T-cell (primary cell): ENCODE results near the gene MCM9. TPM values are rescaled to one million over a fixed set of nuclear protein-coding genes. Genes with fewer than 3 reads are reported as not detected.

Source experiments
- ATAC-seq, 4 experiments: fragments of 200-7000 bp in 3 of 4; fragments of 150-1000 bp in 1 of 4; cut with Tn5 transposase; replicated peaks in 1 of 4; 1 replicate in 3 of 4; 2 replicates in 1 of 4; pipeline ENCODE4 v1.10.0; 2021; ENCODE audit warnings: moderate library complexity in 3 of 4, mild to moderate bottlenecking in 2 of 4, moderate number of reproducible peaks in 1 of 4
- CTCF ChIA-PET, 2 donors: fragments of 300-600 bp; sonication (Branson Sonifier 250); formaldehyde crosslinking; loops; one replicate each; lab custom pipeline; 2022; ENCODE audit warnings: antibody characterized with exemption in 2 of 2; lab: Charles Lee
- POLR2A ChIA-PET, 2 donors: fragments of 300-600 bp; sonication (Branson Sonifier 250); formaldehyde crosslinking; loops; one replicate each; lab custom pipeline; 2022; ENCODE audit warnings: antibody characterized with exemption in 2 of 2; lab: Charles Lee
- DNase-seq, 35 experiments: peaks; one replicate each; pipeline versions ENCODE4 v3.0.0 to v3.0.0-alpha.2; 2013 to 2023
- H3K27ac ChIP-seq: one replicate; pipeline ENCODE4 v1.5.1; 2013; ENCODE audit warnings: low read length
- H3K27me3 ChIP-seq, 2 experiments: replicated peaks in 1 of 2; 1 replicate in 1 of 2; 2 replicates in 1 of 2; pipeline versions ENCODE4 v1.6.1 to v1.7.0; 2013; ENCODE audit warnings: low read length in 1 of 2, mixed read lengths in 1 of 2; ENCODE audit not compliant: control insufficient read depth in 2 of 2, insufficient read depth in 2 of 2; ENCODE audit errors: extremely low read depth in 1 of 2
- H3K36me3 ChIP-seq, 2 donors: 1 replicate in 1 of 2; 2 replicates in 1 of 2; pipeline versions ENCODE4 v1.6.1 to v1.7.0; 2013; ENCODE audit warnings: low read length in 1 of 2; ENCODE audit not compliant: control insufficient read depth in 2 of 2, insufficient read depth in 1 of 2; ENCODE audit errors: extremely low read depth in 1 of 2
- H3K4me1 ChIP-seq, 2 experiments: 1 replicate in 1 of 2; 2 replicates in 1 of 2; pipeline versions ENCODE4 v1.6.1 to v1.7.0; 2013; ENCODE audit warnings: low read length in 2 of 2, mixed read lengths in 1 of 2; ENCODE audit not compliant: insufficient read depth in 2 of 2, control insufficient read depth in 1 of 2; ENCODE audit errors: extremely low read depth in 1 of 2
- H3K4me3 ChIP-seq, 2 donors: 1 replicate in 1 of 2; 2 replicates in 1 of 2; pipeline versions ENCODE4 v1.5.1 to v1.7.0; 2013; ENCODE audit warnings: mild to moderate bottlenecking in 2 of 2, low read length in 1 of 2, moderate library complexity in 1 of 2; ENCODE audit not compliant: control insufficient read depth in 1 of 2; ENCODE audit errors: extremely low read depth in 1 of 2
- H3K9me3 ChIP-seq: 2 replicates; pipeline ENCODE4 v1.7.0; 2013
- H3K27ac Mint-ChIP-seq, 2 donors: one replicate each; pipeline ENCODE4 v1.8.0; 2020 to 2021; ENCODE audit warnings: mild to moderate bottlenecking in 2 of 2, mixed read lengths in 2 of 2
- H3K27me3 Mint-ChIP-seq, 2 donors: one replicate each; pipeline ENCODE4 v1.8.0; 2021 to 2022; ENCODE audit warnings: mixed read lengths in 2 of 2
- H3K36me3 Mint-ChIP-seq: one replicate; pipeline ENCODE4 v1.8.0; 2021; ENCODE audit warnings: mixed read lengths
- H3K4me1 Mint-ChIP-seq, 3 donors: one replicate each; pipeline ENCODE4 v1.8.0; 2020 to 2022; ENCODE audit warnings: mixed read lengths in 3 of 3, mild to moderate bottlenecking in 1 of 3
- H3K4me3 Mint-ChIP-seq, 3 donors: one replicate each; pipeline ENCODE4 v1.8.0; 2020 to 2022; ENCODE audit warnings: mild to moderate bottlenecking in 3 of 3, mixed read lengths in 3 of 3, moderate library complexity in 3 of 3
- H3K9me3 Mint-ChIP-seq, 3 donors: one replicate each; pipeline ENCODE4 v1.8.0; 2020 to 2022; ENCODE audit warnings: mixed read lengths in 3 of 3
- WGBS: methylation state at CpG from one replicate; pipeline ENCODE4 v1.1.5; 2013; ENCODE audit warnings: missing lambda C conversion rate; ENCODE audit not compliant: insufficient coverage; 5-methylcytosine and 5-hydroxymethylcytosine counted together
- total RNA-seq, 35 experiments: library from RNA in 6 of 35; stranded (reverse) in 6 of 35; fragments of 120-200 nt in 1 of 35; gene quantifications; one replicate each; pipeline versions ENCODE4 v1.2.1 to v1.2.4 and lab custom pipeline; 2013 to 2026

MCM9 gene
- total RNA-seq, 5 donors from 2014 or later (not counting 1 experiment from before 2014, with no cell fraction given) = 27.9 to 34.8 (median 31.4) TPM

DNA sequence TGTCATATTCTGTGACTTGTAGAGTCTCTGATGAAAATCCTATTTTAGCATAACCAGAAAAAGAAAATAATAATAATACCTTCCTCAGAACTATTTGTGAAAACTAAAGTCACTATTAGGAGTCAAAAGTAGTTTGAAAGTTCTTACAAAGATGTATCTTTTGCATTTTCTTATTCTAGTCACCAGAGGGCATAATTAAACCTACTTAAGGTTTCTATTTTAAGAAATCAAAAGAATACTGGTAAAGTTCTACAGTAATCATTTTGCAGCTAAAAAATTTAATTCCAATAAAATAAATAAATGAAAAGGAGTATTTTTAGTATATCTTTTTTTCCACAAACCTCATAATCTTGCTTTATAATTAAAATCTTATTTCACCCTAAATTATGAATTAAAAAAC, 28.0 kb upstream of the MCM9 start:
- H3K4me1 ChIP-seq = no peaks in the 10 kb centered on the region
- Mint-ChIP-seq H3K27ac (no peak overlapping the region), H3K36me3 (no peaks in the 10 kb centered on the region), H3K27me3 (no peaks in the 10 kb centered on the region), H3K4me3 (no peak overlapping the region), H3K9me3 (no peaks in the 10 kb centered on the region), H3K4me1 (peaks cover 0 to 4% (median 2%) of the 10 kb centered on the region in 3 donors)
- no peaks in the 10 kb centered on the region for H3K36me3 ChIP-seq
- H3K4me3 ChIP-seq = no peak overlapping the region
- no peak overlapping the region for H3K27ac ChIP-seq
- CTCF ChIA-PET = interaction anchor here (0.7 to 5.6 kb wide), 7 partner anchors 9 to 406 kb away, joined by 3 to 111 read pairs (median 3); no protein-coding TSS in a partner anchor
- no peaks in the 10 kb centered on the region for H3K27me3 ChIP-seq
- POLR2A ChIA-PET = interaction anchor here in 1 of 2 donors (0.5 kb wide), 1 partner anchor 357 kb away, joined by 5 read pairs; no protein-coding TSS in a partner anchor
- no peaks in the 10 kb centered on the region for H3K9me3 ChIP-seq
- ATAC-seq (no peak), DNase-seq (peak in 1 of 35 experiments; percentile 19)

DNA sequence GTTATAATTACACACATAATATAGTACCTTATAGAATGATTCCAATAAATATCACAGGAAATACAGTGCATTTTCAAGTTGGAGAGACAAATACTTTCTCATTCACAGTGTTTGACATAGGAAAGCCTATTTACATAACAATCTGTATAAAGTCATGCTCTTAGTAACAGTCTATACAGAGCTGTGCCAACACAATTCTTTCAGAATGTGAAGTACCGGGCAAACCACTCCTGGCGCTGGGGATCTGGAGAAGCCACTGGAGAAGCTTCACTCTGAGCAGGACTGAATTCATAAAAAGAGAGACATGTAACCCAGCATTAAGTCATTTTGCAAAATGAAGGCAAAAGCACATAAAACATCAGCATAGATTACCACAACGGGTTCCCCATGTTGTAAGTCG, 24.9 kb upstream of the MCM9 start:
- no peaks in the 10 kb centered on the region for H3K36me3 ChIP-seq
- Mint-ChIP-seq H3K36me3 (no peaks in the 10 kb centered on the region), H3K27ac (no peak overlapping the region), H3K4me1 (peaks cover 0 to 4% (median 2%) of the 10 kb centered on the region in 3 donors), H3K9me3 (no peaks in the 10 kb centered on the region), H3K27me3 (no peaks in the 10 kb centered on the region), H3K4me3 (no peak overlapping the region)
- H3K27me3 ChIP-seq = no peaks in the 10 kb centered on the region
- H3K27ac ChIP-seq = no peak overlapping the region
- no peaks in the 10 kb centered on the region for H3K4me1 ChIP-seq
- DNase-seq = no peak
- WGBS = 100% methylated on average over 1 of the region's 4 CpGs
- H3K9me3 ChIP-seq = no peaks in the 10 kb centered on the region
- POLR2A ChIA-PET = no interaction called here
- CTCF ChIA-PET = interaction anchor here (0.6 to 2.5 kb wide), 4 partner anchors 9 to 150 kb away, joined by 3 to 16 read pairs (median 4); no protein-coding TSS in a partner anchor
- no peak overlapping the region for H3K4me3 ChIP-seq
- no peak for ATAC-seq

DNA sequence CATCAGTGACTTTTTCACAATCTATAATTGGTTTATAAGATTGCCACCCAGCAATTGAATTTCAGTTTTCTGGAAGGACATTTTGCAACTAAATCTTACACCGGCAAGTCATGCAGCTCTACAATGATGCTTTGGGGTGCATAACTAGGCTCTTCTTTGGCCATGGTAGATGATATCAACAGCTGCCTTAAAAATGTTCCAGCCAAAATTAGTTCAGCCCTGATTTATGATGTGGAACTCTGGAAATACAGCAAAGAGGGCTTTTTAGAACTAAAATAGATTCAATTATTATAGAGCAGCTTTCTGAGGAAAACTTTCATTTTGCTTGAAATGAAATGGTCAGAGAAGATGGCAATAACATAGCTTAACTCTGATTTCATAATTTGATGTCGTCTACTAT, 18.4 kb upstream of the MCM9 start:
- Mint-ChIP-seq H3K27me3 (no peaks in the 10 kb centered on the region), H3K9me3 (peaks cover 0 to 24% (median 8%) of the 10 kb centered on the region in 3 donors), H3K4me3 (no peak overlapping the region), H3K27ac (no peak overlapping the region), H3K36me3 (no peaks in the 10 kb centered on the region), H3K4me1 (no peaks in the 10 kb centered on the region)
- ChIA-PET POLR2A (no interaction called here), CTCF (no interaction called here)
- Histone ChIP-seq H3K27ac (no peak overlapping the region), H3K4me1 (no peaks in the 10 kb centered on the region), H3K36me3 (no peaks in the 10 kb centered on the region), H3K4me3 (no peak overlapping the region), H3K27me3 (no peaks in the 10 kb centered on the region), H3K9me3 (no peaks in the 10 kb centered on the region)
- WGBS = 92% methylated on average over 1 of the region's 2 CpGs
- ATAC-seq = no peak
- no peak for DNase-seq

DNA sequence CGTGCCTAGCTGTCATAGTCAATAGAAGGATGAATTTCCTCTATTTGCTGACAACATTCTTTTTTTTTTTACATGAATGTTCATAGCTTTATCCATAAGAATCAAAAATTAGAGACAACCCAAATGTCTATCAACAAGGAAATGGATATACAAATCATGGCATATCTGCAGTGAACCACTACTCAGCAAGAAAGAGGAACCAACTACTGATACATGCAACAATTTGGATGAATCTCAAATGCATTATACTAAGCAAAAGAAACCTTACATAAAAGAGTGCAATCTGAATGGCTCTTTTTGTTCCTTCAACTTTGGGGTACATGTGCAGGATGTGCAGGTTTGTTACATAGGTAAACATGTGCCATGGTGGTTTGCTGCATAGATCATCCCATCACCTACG, 17.7 kb upstream of the MCM9 start:
- CTCF ChIA-PET = no interaction called here
- no peaks in the 10 kb centered on the region for H3K36me3 Mint-ChIP-seq
- no peaks in the 10 kb centered on the region for H3K9me3 ChIP-seq
- H3K4me3 Mint-ChIP-seq = no peak overlapping the region
- H3K27ac Mint-ChIP-seq = no peak overlapping the region
- no CpG with 5 or more reads among the region's 2 CpGs for WGBS
- no peaks in the 10 kb centered on the region for H3K36me3 ChIP-seq
- no peaks in the 10 kb centered on the region for H3K27me3 Mint-ChIP-seq
- H3K9me3 Mint-ChIP-seq = peaks cover 0 to 25% (median 8%) of the 10 kb centered on the region in 3 donors
- H3K27me3 ChIP-seq = no peaks in the 10 kb centered on the region
- ATAC-seq = no peak
- DNase-seq = no peak
- H3K4me1 ChIP-seq = no peaks in the 10 kb centered on the region
- no peaks in the 10 kb centered on the region for H3K4me1 Mint-ChIP-seq
- H3K4me3 ChIP-seq = no peak overlapping the region
- POLR2A ChIA-PET = no interaction called here
- H3K27ac ChIP-seq = no peak overlapping the region

DNA sequence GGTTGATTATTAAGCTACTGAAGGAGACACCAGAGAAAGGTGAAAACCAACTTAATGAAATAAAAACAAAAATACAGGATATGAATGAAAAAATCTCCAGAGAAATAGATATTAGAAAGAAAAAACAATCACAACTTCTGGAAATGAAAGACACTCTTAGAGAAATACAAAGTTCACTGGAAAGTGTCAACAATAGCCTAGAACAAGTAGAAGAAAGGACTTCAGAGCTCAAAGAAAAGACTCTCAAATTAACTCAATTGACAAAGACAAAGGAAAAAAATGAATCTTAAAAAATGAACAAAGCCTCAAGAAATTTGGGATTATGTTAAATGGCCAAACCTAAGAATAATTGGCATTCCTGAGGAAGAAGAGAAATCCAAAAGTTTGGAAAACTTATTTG, 10.3 kb upstream of the MCM9 start:
- Histone ChIP-seq H3K36me3 (peaks cover 0 to 5% of the 10 kb centered on the region in 2 donors), H3K4me3 (no peak overlapping the region), H3K27ac (no peak overlapping the region), H3K27me3 (no peaks in the 10 kb centered on the region), H3K4me1 (no peaks in the 10 kb centered on the region), H3K9me3 (peaks cover 2% of the 10 kb centered on the region)
- H3K27me3 Mint-ChIP-seq = no peaks in the 10 kb centered on the region
- DNase-seq (no peak), ATAC-seq (no peak)
- H3K4me1 Mint-ChIP-seq = no peaks in the 10 kb centered on the region
- ChIA-PET CTCF (interaction anchor here in 1 of 2 donors (0.6 kb wide), 1 partner anchor 165 kb away, joined by 3 read pairs; no protein-coding TSS in a partner anchor), POLR2A (interaction anchor here in 1 of 2 donors (0.6 kb wide), 1 partner anchor 17 kb away, joined by 5 read pairs; no protein-coding TSS in a partner anchor)
- no peak overlapping the region for H3K4me3 Mint-ChIP-seq
- H3K27ac Mint-ChIP-seq = no peak overlapping the region
- H3K36me3 Mint-ChIP-seq = peaks cover 28% of the 10 kb centered on the region
- H3K9me3 Mint-ChIP-seq = peaks cover 9 to 71% (median 53%) of the 10 kb centered on the region in 3 donors

DNA sequence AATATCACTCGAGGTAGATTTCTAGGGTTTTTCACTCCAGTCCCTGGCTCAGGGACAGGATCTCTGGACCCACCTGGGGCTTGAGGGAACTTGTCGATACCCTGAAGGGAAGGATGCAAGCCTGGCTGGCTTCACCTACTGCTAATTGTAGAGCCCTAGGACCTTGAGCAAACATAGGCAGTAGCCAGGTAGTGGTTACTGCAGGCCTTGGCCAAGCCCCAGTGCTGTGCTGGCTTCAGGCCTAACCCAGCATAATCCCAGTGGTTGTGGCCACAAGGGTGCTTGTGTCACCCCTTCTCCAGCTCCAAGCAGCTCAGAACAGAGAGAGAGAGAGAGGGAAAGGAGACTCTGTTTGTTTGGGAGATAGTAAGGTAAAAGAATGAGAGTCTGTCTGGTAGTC, 5.8 kb upstream of the MCM9 start:
- Histone ChIP-seq H3K4me3 (no peak overlapping the region), H3K9me3 (no peaks in the 10 kb centered on the region), H3K27ac (no peak overlapping the region), H3K4me1 (no peaks in the 10 kb centered on the region), H3K27me3 (no peaks in the 10 kb centered on the region), H3K36me3 (peaks cover 0 to 5% of the 10 kb centered on the region in 2 donors)
- no peak overlapping the region for H3K4me3 Mint-ChIP-seq
- no peak for ATAC-seq
- peaks cover 9 to 16% (median 9%) of the 10 kb centered on the region in 3 donors for H3K4me1 Mint-ChIP-seq
- 100% methylated on average over 2 of the region's 2 CpGs for WGBS
- CTCF ChIA-PET = no interaction called here
- peaks cover 3 to 34% (median 29%) of the 10 kb centered on the region in 3 donors for H3K9me3 Mint-ChIP-seq
- POLR2A ChIA-PET = no interaction called here
- DNase-seq = no peak
- H3K36me3 Mint-ChIP-seq = peaks cover 46% of the 10 kb centered on the region
- no peaks in the 10 kb centered on the region for H3K27me3 Mint-ChIP-seq
- no peak overlapping the region for H3K27ac Mint-ChIP-seq
